Activated CD4-positive, alpha-beta T cell treated with anti-CD3 and anti-CD28 coated beads for 1 hour (primary cell): ENCODE results near the gene COL26A1.
"Not testable (repeated sequence)": the region's sequence is repeated elsewhere in the genome, so short reads cannot be mapped to it uniquely, and the experiment has no call there.

Source experiments
- DNase-seq: peaks from one replicate; pipeline ENCODE4 v3.0.0-alpha.2; 2020

The COL26A1 gene

DNA sequence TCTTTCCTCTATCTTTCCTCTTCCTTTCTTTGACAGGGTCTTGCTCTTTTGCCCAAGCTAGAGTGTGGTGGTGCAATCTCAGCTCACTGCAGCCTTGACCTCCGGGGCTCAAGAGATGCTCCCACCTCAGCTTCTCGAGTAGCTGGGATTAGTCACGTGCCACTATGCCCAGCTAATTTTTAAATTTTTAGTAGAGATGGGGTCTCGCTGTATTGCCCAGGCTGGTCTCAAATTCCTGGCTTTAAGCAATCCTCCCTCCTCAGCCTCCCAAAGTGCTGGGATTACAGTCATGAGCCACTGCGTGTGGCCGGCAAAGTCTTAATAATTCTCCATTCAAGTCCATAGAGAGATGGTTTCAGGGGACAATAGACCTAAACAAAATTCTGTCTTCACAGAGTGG is 40.2 kb downstream of the COL26A1 start:
- no peak for DNase-seq

- no peak for DNase-seq
These were observed 42.9 kb downstream of the COL26A1 start for GRCh38 chr7:101405474-101406067.

GRCh38 chr7:101410743-101411507 is 48.2 kb downstream of the COL26A1 start:
- DNase-seq, result peak; percentile 15

- no peak for DNase-seq
These were observed 48.8 kb downstream of the COL26A1 start for GRCh38 chr7:101411508-101411874.

- no peak for DNase-seq
These were observed 50.3 kb downstream of the COL26A1 start for GRCh38 chr7:101412976-101413375.

GRCh38 chr7:101418694-101419093 is 56.0 kb downstream of the COL26A1 start:
- no peak for DNase-seq

DNA sequence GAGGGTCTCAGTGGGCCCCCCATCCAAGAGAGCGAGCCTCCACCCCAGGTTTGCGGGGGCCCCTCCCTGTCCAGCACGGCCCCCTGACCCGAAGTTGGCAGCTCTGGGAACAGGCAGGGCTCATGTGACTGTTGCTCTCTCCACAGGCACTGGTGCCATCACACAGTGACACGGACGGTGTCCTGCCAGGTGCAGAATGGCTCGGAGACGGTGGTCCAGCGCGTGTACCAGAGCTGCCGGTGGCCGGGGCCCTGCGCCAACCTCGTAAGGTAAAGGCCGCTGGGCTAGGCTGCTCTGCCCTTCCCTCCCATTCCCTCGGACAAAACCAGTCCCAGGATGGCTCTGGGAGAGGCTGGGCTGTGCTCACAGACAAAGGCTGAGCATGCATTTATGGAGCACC is 57.2 kb downstream of the COL26A1 start:
- DNase-seq, result no peak

GRCh38 chr7:101420436-101420835 is 57.8 kb downstream of the COL26A1 start:
- no peak for DNase-seq

DNA sequence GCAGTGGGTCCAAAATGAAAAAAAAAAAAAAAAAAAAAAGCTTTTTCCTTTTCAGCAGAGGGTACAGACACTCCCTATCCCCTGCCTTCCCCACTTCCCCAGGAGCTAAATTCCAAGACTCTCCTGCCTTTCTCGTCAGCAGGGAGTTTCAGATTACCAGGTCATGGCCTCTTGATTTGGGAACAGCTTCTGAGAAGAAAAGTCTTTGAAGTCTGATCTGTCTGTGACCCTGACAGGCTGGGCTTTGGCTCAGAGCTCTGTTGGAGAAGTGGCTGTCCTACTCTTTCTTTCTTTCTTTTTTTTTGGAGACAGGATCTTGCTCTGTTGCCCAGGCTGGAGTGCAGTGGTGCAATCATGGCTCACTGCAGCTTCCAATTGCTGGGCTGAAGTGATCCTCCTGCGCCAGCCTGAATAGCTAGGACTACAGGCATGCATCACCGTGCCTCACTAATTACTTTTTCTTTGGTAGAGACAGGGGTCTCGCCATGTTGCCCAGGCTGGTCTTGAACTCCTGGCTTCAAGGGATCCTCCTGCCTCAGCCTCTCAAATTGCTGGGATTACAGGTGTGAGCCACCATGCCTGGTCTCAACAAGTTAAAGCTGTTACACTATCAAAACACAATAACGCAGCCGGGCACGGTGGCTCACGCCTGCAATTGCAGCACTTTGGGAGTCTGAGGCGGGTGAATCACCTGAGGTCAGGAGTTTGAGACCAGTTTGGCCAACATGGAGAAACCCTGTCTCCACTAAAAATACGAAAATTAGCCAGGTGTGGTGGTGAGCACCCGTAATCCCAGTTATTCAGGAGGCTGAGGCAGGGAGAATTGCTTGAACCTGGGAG is 59.9 kb downstream of the COL26A1 start:
- DNase-seq, result no peak

DNA sequence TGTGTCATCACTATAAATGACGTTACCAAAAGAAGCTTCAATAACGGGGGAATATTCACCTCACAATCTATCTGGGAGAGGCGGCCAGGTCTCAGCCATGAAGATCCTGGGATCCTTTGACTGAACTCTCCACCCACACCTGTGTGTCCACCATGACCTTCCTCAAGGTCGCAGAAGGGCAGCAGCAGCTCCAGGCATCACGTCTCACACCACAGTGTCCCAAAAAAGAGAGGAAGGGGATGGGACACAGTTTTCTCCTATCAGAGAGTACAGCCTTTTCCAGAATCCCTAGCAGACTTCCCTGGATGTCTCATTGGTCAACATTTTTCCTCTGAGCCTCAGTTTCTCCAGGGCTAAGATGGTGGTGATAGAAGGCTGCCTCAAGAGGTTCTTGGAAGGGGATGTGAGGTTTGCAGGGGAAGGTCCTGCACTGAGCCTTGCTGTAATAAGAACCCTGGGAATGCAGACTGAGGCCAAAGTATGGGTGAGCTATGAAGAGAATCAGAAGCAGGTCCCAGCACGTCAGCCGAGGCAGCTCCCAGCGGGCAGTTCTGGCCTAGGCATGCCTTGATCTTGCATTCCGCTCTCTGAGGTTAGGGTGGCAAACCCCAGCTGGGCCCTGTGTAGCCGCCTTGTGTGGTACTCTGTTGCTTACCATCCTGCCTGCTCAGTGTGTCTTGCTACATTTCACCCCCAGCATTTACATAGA is 63.8 kb downstream of the COL26A1 start:
- no peak for DNase-seq

- no peak for DNase-seq
These were observed 65.6 kb downstream of the COL26A1 start for GRCh38 chr7:101428093-101428866.

GRCh38 chr7:101432316-101432715 is 69.6 kb downstream of the COL26A1 start:
- no peak for DNase-seq

DNA sequence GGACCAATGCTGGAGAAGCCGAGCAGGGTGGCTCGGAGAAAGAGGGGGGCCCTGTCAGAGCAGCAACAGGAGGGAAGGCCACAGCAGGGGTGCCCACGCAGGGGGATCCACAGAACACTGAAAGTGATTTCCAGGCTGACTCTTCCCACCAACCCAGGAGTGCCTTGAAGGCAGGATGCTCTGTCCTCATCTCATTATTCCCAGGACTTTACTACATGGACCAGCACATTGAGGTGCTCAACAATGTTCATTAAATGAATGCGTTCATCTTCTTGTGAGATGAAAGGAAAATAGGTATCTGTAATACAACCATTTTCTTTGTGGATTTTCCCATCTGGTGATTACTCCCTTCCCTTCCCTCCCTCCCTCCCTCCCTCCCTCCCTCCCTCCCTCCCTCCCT is 71.0 kb downstream of the COL26A1 start:
- no peak for DNase-seq

DNA sequence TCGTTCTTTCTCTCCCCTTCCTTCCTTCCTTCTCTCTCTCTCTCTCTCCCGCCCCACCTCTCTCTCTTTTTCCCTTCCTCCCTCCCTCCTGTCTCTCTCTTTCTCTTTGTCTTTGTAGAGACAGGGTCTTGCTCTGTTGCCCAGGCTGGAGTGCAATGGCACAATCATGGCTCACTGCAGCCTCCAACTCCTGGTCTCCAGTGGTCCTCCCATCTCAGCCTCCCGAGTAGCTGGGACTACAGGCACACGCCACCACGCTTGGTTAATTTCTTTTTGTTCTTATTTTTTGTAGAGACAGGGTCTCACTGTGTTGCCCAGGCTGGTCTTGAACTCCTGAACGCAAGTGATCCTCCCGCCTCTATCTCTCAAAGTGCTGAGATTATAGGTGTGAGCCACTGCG is 71.5 kb downstream of the COL26A1 start:
- not testable (repeated sequence) for DNase-seq

DNA sequence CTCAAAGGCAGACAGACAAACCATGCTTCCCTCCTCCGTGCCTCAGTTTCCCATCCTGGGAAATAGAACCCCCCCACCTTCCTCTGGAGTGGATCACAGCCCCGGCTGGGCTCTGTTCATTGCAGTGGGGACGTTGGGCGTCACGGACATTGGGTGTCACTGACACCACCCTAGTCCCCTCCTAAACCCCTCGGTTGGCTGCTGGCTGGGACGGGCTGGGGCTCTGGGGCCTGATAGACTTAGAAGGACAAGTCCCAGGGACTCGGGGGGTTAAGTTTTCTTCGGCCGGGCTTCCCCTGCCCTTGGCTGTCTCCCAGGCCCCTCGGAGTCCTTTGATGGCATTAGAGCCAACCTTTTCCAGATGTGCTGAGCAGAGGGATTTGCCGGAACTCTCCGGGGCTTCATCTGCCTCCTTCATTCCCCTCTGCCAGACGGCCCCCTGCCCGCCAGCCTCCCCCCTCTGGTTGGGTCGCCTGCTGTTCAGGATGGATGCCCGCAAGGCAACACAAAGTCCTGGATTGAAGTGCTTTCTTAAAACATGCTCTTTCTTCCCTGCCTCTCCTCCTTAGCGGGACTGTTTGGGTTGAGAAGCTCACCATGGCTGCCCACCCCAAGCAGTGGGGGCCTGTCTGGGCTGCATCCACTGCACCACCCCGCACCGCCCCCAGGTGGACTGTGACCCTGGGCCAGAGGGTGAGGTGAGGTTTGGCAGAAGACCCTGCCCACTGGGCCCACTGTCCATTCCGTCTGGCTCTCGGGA is 73.0 kb downstream of the COL26A1 start:
- no peak for DNase-seq

DNA sequence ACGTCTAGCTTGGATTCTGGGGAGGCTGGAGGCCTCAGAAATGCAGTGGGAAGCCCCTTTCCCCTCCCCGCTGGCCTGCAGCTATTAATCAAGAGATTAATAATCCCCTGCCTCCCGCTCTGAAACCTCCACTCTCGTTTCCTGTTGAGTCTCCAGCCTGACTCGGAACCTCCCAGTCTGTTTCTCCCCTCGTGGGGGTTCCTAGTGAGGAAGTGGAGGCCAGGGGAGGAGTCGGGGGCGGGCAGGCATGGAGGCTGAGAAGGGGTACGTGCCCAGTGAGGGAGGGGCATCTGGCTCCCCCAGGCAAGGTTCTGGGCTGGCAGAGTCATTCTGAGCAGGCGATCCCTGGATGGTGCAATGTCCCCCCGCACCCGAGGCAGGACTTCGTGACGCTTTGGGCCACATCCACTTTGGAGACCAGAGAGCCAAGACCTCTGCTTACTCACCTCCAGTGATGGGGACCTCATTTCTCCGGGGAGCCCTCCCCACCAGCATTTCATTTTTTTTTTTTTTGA is 73.6 kb downstream of the COL26A1 start:
- DNase-seq, result no peak

DNA sequence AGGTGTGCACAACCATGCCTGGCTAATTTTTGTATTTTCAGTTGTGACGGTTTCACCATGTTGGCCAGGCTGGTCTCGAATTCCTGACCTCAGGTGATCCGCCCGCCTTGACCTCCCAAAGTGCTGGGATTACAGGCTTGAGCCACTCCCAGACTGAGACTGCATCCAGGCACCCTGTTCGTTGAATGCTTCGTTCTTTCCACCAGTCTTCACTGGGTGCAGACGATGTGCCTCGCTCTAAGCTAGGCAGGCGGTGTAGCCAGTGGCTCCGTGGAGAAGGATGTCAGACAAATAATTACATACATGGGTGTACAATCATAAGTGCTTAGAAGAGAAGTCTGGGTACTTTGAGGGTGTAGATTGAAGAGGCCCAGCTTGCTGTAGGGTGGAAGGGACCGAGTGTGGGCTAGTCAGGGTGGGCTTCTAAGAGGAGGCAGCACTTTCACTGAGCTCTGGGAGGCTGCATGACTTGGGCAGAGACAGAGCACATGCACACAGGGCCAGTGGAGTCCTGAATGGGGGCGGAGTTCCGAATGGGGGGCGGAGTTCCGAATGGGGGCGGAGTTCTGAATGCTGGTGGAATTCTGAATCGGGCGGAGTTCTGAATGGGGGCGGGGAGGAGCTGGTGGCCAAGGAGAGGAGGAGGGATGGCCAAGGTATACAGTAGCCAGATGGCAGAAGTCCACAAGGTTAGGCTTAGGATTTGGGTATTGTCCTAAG is 74.3 kb downstream of the COL26A1 start:
- no peak for DNase-seq

DNA sequence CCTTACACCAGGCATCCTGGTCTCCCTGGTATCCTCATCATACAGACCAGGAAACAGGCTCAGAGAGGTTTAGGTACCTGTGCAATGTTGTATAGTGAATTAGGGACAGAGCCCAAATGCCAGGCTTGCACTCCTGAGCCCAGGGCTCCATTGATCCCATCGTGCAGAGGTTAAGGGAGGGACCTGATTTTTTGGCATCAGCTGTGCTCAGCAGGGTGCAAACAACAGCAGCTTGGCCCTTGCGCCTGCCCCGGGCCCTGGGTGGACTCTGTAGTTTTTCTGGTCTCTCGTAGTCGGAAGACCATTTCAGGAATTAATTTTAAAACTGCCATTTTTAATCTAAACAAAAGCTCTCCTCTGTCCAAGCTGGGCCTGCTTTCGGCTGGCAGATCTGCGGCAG is 79.2 kb downstream of the COL26A1 start:
- no peak for DNase-seq

GRCh38 chr7:101442426-101443070 is 79.9 kb downstream of the COL26A1 start:
- DNase-seq, result no peak

GRCh38 chr7:101450064-101450463 is 87.4 kb downstream of the COL26A1 start:
- no peak for DNase-seq
